HEK293 (cell line): ENCODE data around the gene PPP1R3E.
A peak's percentile ranks its signal among the peaks of the same experiment; 100 is the strongest.

ENCODE experiments used
- CTCF ChIA-PET: fragments of 350-600 bp; formaldehyde crosslinking; extraction: SDS; loops from one replicate; lab custom pipeline; 2021; ENCODE audit warnings: antibody characterized with exemption; lab: Yijun Ruan, JAX
- POLR2A ChIA-PET: fragments of 300-600 bp; formaldehyde crosslinking; extraction: SDS; loops from one replicate; lab custom pipeline; 2020; ENCODE audit warnings: antibody characterized with exemption, inconsistent platforms; lab: Yijun Ruan, JAX
- H3K27ac ChIP-seq: fragments of 200-500 bp; sonication (Bioruptor generic); 2 replicates; pipeline ENCODE4 v1.5.1; 2014; ENCODE audit warnings: low read depth, low read length, control low read depth, inconsistent platforms; ENCODE audit errors: extremely low read depth
- H3K36me3 ChIP-seq, 2 experiments: fragments of 200-500 bp in 1 of 2; sonication (Bioruptor generic) in 1 of 2; 1 replicate in 1 of 2; 2 replicates in 1 of 2; pipeline ENCODE4 v1.5.1; 2014 to 2017; ENCODE audit warnings: inconsistent platforms in 2 of 2, low read length in 2 of 2; ENCODE audit not compliant: control insufficient read depth in 2 of 2, insufficient read depth in 1 of 2
- H3K4me1 ChIP-seq: fragments of 200-500 bp; sonication (Bioruptor generic); 2 replicates; pipeline ENCODE4 v1.5.1; 2014; ENCODE audit warnings: mild to moderate bottlenecking, low read length, inconsistent platforms; ENCODE audit not compliant: control insufficient read depth, insufficient read depth
- H3K4me3 ChIP-seq: 2 replicates; pipeline ENCODE4 v1.5.1; 2011; ENCODE audit warnings: low read depth, mild to moderate bottlenecking, control low read depth, low read length, moderate library complexity
- H3K9me3 ChIP-seq: fragments of 200-500 bp; sonication (Bioruptor generic); 2 replicates; pipeline ENCODE4 v1.5.1; 2014; ENCODE audit warnings: low read depth, low read length, inconsistent platforms; ENCODE audit not compliant: control insufficient read depth, insufficient read depth
- BCL11A ChIP-seq: fragments of 450-650 bp; formaldehyde crosslinking; IDR thresholded peaks from 2 replicates; pipeline ENCODE4 v1.5.1; 2016; ENCODE audit warnings: low read depth, missing biosample characterization, missing genetic modification characterization
- EGR2 ChIP-seq: fragments of 450-650 bp; formaldehyde crosslinking; IDR thresholded peaks from 2 replicates; pipeline ENCODE4 v1.5.1; 2016; ENCODE audit warnings: low read depth, missing biosample characterization, missing genetic modification characterization
- IKZF3 ChIP-seq: fragments of 450-650 bp; IDR thresholded peaks from 2 replicates; pipeline ENCODE4 v1.5.0; 2018; ENCODE audit warnings: missing biosample characterization, mild to moderate bottlenecking, missing genetic modification characterization, moderate library complexity
- KLF16 ChIP-seq: fragments of 450-650 bp; formaldehyde crosslinking; IDR thresholded peaks from 2 replicates; pipeline ENCODE4 v1.5.1; 2017; ENCODE audit warnings: missing biosample characterization, missing genetic modification characterization
- RBAK ChIP-seq: fragments of 450-650 bp; formaldehyde crosslinking; IDR thresholded peaks from 2 replicates; pipeline ENCODE4 v1.5.1; 2016; ENCODE audit warnings: missing biosample characterization, missing genetic modification characterization
- TSHZ1 ChIP-seq: fragments of 450-650 bp; formaldehyde crosslinking; IDR thresholded peaks from 2 replicates; pipeline ENCODE4 v1.5.1; 2016; ENCODE audit warnings: missing biosample characterization, missing genetic modification characterization, borderline replicate concordance
- ZBTB1 ChIP-seq: fragments of 450-650 bp; formaldehyde crosslinking; IDR thresholded peaks from 2 replicates; pipeline ENCODE4 v1.5.1; 2016; ENCODE audit warnings: missing biosample characterization, missing genetic modification characterization
- ZBTB49 ChIP-seq: fragments of 450-650 bp; formaldehyde crosslinking; IDR thresholded peaks from 2 replicates; pipeline ENCODE4 v1.5.1; 2016; ENCODE audit warnings: missing biosample characterization, missing genetic modification characterization, low read depth
- ZFP69B ChIP-seq: fragments of 450-650 bp; formaldehyde crosslinking; IDR thresholded peaks from 2 replicates; pipeline ENCODE4 v1.5.1; 2016; ENCODE audit warnings: missing biosample characterization, missing genetic modification characterization
- ZNF114 ChIP-seq: fragments of 450-650 bp; formaldehyde crosslinking; IDR thresholded peaks from 2 replicates; pipeline ENCODE4 v1.5.0; 2017; ENCODE audit warnings: missing biosample characterization, missing genetic modification characterization
- ZNF132 ChIP-seq: fragments of 450-650 bp; formaldehyde crosslinking; IDR thresholded peaks from 2 replicates; pipeline ENCODE4 v1.5.1; 2017; ENCODE audit warnings: missing biosample characterization, missing genetic modification characterization, borderline replicate concordance
- ZNF155 ChIP-seq: fragments of 450-650 bp; formaldehyde crosslinking; IDR thresholded peaks from 2 replicates; pipeline ENCODE4 v1.5.1; 2016; ENCODE audit warnings: missing biosample characterization, missing genetic modification characterization
- ZNF174 ChIP-seq: fragments of 450-650 bp; formaldehyde crosslinking; IDR thresholded peaks from 2 replicates; pipeline ENCODE4 v1.5.0; 2017; ENCODE audit warnings: missing biosample characterization, mild to moderate bottlenecking, missing genetic modification characterization
- ZNF211 ChIP-seq: fragments of 450-650 bp; formaldehyde crosslinking; IDR thresholded peaks from 2 replicates; pipeline ENCODE4 v1.5.1; 2016; ENCODE audit warnings: low read depth, missing biosample characterization, missing genetic modification characterization
- ZNF292 ChIP-seq: fragments of 450-650 bp; formaldehyde crosslinking; IDR thresholded peaks from 2 replicates; pipeline ENCODE4 v1.5.1; 2016; ENCODE audit warnings: low read depth, missing biosample characterization, missing genetic modification characterization, borderline replicate concordance
- ZNF350 ChIP-seq: fragments of 450-650 bp; formaldehyde crosslinking; IDR thresholded peaks from 2 replicates; pipeline ENCODE4 v1.5.0; 2017; ENCODE audit warnings: missing biosample characterization, mild to moderate bottlenecking, missing genetic modification characterization
- ZNF513 ChIP-seq: fragments of 450-650 bp; IDR thresholded peaks from 2 replicates; pipeline ENCODE4 v1.5.1; 2018; ENCODE audit warnings: missing biosample characterization, missing genetic modification characterization
- ZNF544 ChIP-seq: fragments of 450-650 bp; formaldehyde crosslinking; IDR thresholded peaks from 2 replicates; pipeline ENCODE4 v1.5.0; 2017; ENCODE audit warnings: missing biosample characterization, missing genetic modification characterization
- ZNF776 ChIP-seq: fragments of 450-650 bp; formaldehyde crosslinking; IDR thresholded peaks from 2 replicates; pipeline ENCODE4 v1.5.0; 2017; ENCODE audit warnings: missing biosample characterization, missing genetic modification characterization, borderline replicate concordance
- ZSCAN18 ChIP-seq: fragments of 450-650 bp; formaldehyde crosslinking; IDR thresholded peaks from 2 replicates; pipeline ENCODE4 v1.5.1; 2016; ENCODE audit warnings: missing biosample characterization, missing genetic modification characterization
- ZSCAN23 ChIP-seq: fragments of 450-650 bp; formaldehyde crosslinking; IDR thresholded peaks from 2 replicates; pipeline ENCODE4 v1.5.1; 2016; ENCODE audit warnings: missing biosample characterization, missing genetic modification characterization

Gene PPP1R3E

GRCh38 chr14:23277189-23277588 is 25.5 kb downstream of the PPP1R3E start (continued):
- TF ChIP-seq ZBTB49 (tag by site-specific recombination) (no peak), KLF16 (tag by site-specific recombination) (no peak), ZNF174 (no peak), ZNF155 (no peak), ZSCAN23 (tag by site-specific recombination) (no peak), ZSCAN18 (tag by site-specific recombination) (no peak), RBAK (tag by site-specific recombination) (no peak), ZNF114 (tag by site-specific recombination) (no peak), ZNF132 (tag by site-specific recombination) (no peak), ZNF292 (tag by site-specific recombination) (no peak), ZBTB1 (no peak), ZNF211 (tag by site-specific recombination) (no peak), TSHZ1 (tag by site-specific recombination) (no peak), ZNF544 (tag by site-specific recombination) (no peak), BCL11A (tag by site-specific recombination) (no peak), IKZF3 (tag by site-specific recombination) (no peak)

GRCh38 chr14:23275412-23275811 is 27.2 kb downstream of the PPP1R3E start:
- CTCF ChIA-PET = interaction anchor here (0.6 kb wide), 1 partner anchor 51 kb away, joined by 3 read pairs; no protein-coding TSS in a partner anchor
- no peaks in the 10 kb centered on the region for H3K9me3 ChIP-seq

More at GRCh38 chr14:23275412-23275811, 27.2 kb downstream of the PPP1R3E start:
- H3K27ac ChIP-seq = no peak overlapping the region
- no peak overlapping the region for H3K4me3 ChIP-seq
- POLR2A ChIA-PET = interaction anchor here (1.0 kb wide), 1 partner anchor 32 kb away, joined by 6 read pairs; the partner anchor contains the start of gene BCL2L2
- peaks cover 0 to 14% of the 10 kb centered on the region in 2 experiments; a peak in 1 of 3 replicates for H3K36me3 ChIP-seq
- H3K4me1 ChIP-seq = 0 out of 2 replicates have a peak, but pooled peaks cover 3% of the 10 kb centered on the region
- TF ChIP-seq ZNF350 (tag by site-specific recombination) (no peak), ZNF513 (peak; percentile 99), ZNF776 (tag by site-specific recombination) (no peak), ZFP69B (tag by site-specific recombination) (no peak), EGR2 (peak; percentile 51; the same call in 1 of the 2 replicates)
